ENCODE results near the gene TTC28. TPM values are rescaled to one million over a fixed set of nuclear protein-coding genes. Genes with fewer than 3 reads are reported as not detected.

The TTC28 gene
- total and polyA plus RNA-seq, 10 of the 15 experiments (the other 5 are each of a cell fraction or from before 2014, with no cell fraction given) = 0.15 to 8.4 (median 1.4) TPM

DNA sequence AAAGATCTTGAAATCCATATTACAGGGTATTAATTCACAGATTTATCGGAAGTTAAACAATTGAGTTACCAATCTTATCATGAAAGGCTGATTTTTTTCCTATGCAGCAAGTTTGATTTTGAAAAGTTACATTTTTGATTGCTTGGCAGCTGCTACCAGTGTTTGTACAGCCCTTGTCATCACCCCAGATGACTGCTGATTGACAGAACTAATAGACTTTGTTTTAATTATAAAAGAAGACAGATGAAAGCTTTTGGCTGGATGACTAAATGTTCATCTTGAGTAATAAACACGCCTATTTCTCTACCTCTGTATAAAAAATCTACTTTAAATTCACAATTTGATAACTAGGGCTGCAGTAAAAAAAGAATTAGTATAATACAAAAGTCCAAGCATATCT lies 259.7 kb downstream of the TTC28 start (continued):
- TF ChIP-seq NFXL1 (IDR thresholded peaks at IDR 0.05; ENCODE audit: borderline replicate concordance) = no peak
- TF ChIP-seq CREB1 (IDR thresholded peaks at IDR 0.05; ENCODE audit: low read depth) = no peak
- TF ChIP-seq ZNF24 (IDR thresholded peaks at IDR 0.05) = no peak
- no peak for TF ChIP-seq CHD1 (IDR thresholded peaks at IDR 0.05; ENCODE audit: low read depth, low read length)

GRCh38 chr22:28418008-28418407 lies 261.6 kb downstream of the TTC28 start:
- H2AFZ ChIP-seq (ENCODE audit: control insufficient read depth, low read depth, low read length) = no peak overlapping the region
- ChIA-PET POLR2A (no interaction called here), CTCF (interaction anchor here (1.4 kb wide), 1 partner anchor 174 kb away, joined by 4 read pairs; no protein-coding TSS in a partner anchor), RAD21 (ENCODE audit: unreplicated experiment) (no interaction called here), SMC1A (ENCODE audit: uncharacterized antibody, unreplicated experiment) (no interaction called here)
- 0% methylated on average over 1 of the region's 1 CpG for WGBS (ENCODE audit: insufficient coverage, insufficient replicate concordance, low lambda C conversion rate, missing lambda C conversion rate)
- no peak overlapping the region for H3K4me2 ChIP-seq (ENCODE audit: control insufficient read depth, insufficient read depth)
- no peaks in the 10 kb centered on the region for H3K79me2 ChIP-seq (ENCODE audit: control insufficient read depth, insufficient read depth, low read length)
- ATAC-seq = no peak
- DNase-seq (ENCODE audit: low read depth, low spot score) = no peak
- no peak overlapping the region for H3K27ac ChIP-seq (ENCODE audit: control insufficient read depth, insufficient read depth)
- no peaks in the 10 kb centered on the region for H3K4me1 ChIP-seq (ENCODE audit: control insufficient read depth, insufficient read depth, low read length)
- in situ Hi-C loops (cut with MboI) (no loop called here), intact Hi-C loops (cut with micrococcal nuclease; ENCODE audit: unreplicated experiment) (no loop called here)
- no peaks in the 10 kb centered on the region for H3K36me3 ChIP-seq (ENCODE audit: control insufficient read depth in 2 of 2, insufficient read depth in 2 of 2, low read length in 1 of 2)
- H3K4me3 ChIP-seq = no peak overlapping the region
- no peaks in the 10 kb centered on the region for H4K20me1 ChIP-seq (ENCODE audit: control insufficient read depth, insufficient read depth)
- no peak for FAIRE-seq
- H3K9ac ChIP-seq (ENCODE audit: control insufficient read depth, insufficient read depth, low read length) = no peak overlapping the region
- H3K27me3 ChIP-seq (replicated peaks in 1 of 2; ENCODE audit: control insufficient read depth in 2 of 2, insufficient read depth in 2 of 2, low read length in 1 of 2) = no peaks in the 10 kb centered on the region; a peak in 1 of 4 replicates
- no peaks in the 10 kb centered on the region for H3K9me3 ChIP-seq (replicated peaks; ENCODE audit: control insufficient read depth, insufficient read depth, low read length)
- no TSS peak for BruUV-seq (replicated peaks)
- TF ChIP-seq MTA3 (IDR thresholded peaks at IDR 0.05; ENCODE audit: borderline replicate concordance, low read length) (no peak), POLR2AphosphoS5 (IDR thresholded peaks at IDR 0.05; ENCODE audit: low read length) (no peak), WRNIP1 (IDR thresholded peaks at IDR 0.05; ENCODE audit: borderline replicate concordance, low read depth, low read length) (no peak), ZNF217 (IDR thresholded peaks at IDR 0.05) (no peak), KLF5 (IDR thresholded peaks at IDR 0.05; ENCODE audit: partially characterized antibody) (no peak), NFYA (IDR thresholded peaks at IDR 0.05; ENCODE audit: borderline replicate concordance, low read depth, low read length) (no peak), RELA (IDR thresholded peaks at IDR 0.05; ENCODE audit: borderline replicate concordance, partially characterized antibody) (no peak), DPF2 (IDR thresholded peaks at IDR 0.05) (no peak), HCFC1 (IDR thresholded peaks at IDR 0.05; ENCODE audit: low read length) (no peak), PAX8 (IDR thresholded peaks at IDR 0.05) (no peak), HDAC2 (IDR thresholded peaks at IDR 0.05) (no peak), STAT1 (conservative IDR thresholded peaks at IDR 0.05) (no peak), ZNF687 (IDR thresholded peaks at IDR 0.05) (no peak)
- TF ChIP-seq, protein P1, sequence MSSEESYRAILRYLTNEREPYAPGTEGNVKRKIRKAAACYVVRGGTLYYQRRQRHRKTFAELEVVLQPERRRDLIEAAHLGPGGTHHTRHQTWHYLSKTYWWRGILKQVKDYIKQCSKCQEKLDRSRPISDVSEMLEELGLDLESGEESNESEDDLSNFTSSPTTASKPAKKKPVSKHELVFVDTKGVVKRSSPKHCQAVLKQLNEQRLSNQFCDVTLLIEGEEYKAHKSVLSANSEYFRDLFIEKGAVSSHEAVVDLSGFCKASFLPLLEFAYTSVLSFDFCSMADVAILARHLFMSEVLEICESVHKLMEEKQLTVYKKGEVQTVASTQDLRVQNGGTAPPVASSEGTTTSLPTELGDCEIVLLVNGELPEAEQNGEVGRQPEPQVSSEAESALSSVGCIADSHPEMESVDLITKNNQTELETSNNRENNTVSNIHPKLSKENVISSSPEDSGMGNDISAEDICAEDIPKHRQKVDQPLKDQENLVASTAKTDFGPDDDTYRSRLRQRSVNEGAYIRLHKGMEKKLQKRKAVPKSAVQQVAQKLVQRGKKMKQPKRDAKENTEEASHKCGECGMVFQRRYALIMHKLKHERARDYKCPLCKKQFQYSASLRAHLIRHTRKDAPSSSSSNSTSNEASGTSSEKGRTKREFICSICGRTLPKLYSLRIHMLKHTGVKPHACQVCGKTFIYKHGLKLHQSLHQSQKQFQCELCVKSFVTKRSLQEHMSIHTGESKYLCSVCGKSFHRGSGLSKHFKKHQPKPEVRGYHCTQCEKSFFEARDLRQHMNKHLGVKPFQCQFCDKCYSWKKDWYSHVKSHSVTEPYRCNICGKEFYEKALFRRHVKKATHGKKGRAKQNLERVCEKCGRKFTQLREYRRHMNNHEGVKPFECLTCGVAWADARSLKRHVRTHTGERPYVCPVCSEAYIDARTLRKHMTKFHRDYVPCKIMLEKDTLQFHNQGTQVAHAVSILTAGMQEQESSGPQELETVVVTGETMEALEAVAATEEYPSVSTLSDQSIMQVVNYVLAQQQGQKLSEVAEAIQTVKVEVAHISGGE (CRISPR knock-in tag; IDR thresholded peaks at IDR 0.05) = no peak

Data from GM12878 (cell line).